Fibroblast of the aortic adventitia (primary cell): ENCODE measurements around the gene GAS7. TPM values are rescaled to one million over a fixed set of nuclear protein-coding genes. Genes with fewer than 3 reads are reported as not detected.

Experiments used
- DNase-seq: peaks from one replicate; pipeline ENCODE4 v3.0.0-alpha.2; 2010; ENCODE audit warnings: low read depth
- H3K4me3 ChIP-seq: 2 replicates; pipeline ENCODE4 v1.5.1; 2011; ENCODE audit warnings: low read depth, mild to moderate bottlenecking, control low read depth, low read length, moderate library complexity
- CTCF ChIP-seq: IDR thresholded peaks from 2 replicates; pipeline ENCODE4 v1.5.1; 2011; ENCODE audit warnings: mild to moderate bottlenecking, low read length, control low read depth, inconsistent platforms; ENCODE audit not compliant: insufficient read depth
- total RNA-seq: library from RNA; depleted of rRNA; stranded (reverse); fragments of >200 nt; gene quantifications from 2 replicates; pipeline ENCODE4 v1.2.3, GENCODE V29; 2012; ENCODE audit warnings: low replicate concordance

The GAS7 gene
- total RNA-seq, 1 donor = 7.0 TPM

GRCh38 chr17:9886141-9886930, 312.1 kb downstream of the GAS7 start:
- no peak for TF ChIP-seq CTCF
- no peak for DNase-seq
- H3K4me3 ChIP-seq = no peak overlapping the region

DNA sequence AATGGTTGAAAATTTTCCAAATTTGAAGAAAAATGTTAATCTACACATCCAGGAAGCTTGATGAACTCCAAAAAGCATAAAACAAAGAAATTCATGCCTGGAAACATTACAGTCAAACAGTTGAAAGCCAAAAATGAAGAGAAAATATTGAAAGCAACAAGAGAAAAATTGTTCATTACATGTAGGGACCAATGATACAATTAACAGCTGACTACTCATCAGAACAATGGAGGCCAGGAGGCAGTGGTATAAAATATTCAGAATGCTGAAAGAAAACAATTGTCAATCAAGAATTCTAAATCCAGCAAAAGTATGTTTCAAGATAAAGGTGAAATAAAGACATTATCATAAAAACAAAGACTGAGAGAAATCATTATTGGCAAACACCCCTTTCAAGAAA, 315.0 kb downstream of the GAS7 start:
- no peak overlapping the region for H3K4me3 ChIP-seq
- TF ChIP-seq CTCF = no peak
- no peak for DNase-seq

- DNase-seq = no peak
- H3K4me3 ChIP-seq = no peak overlapping the region
- TF ChIP-seq CTCF = no peak
Measured at GRCh38 chr17:9880582-9880999, 317.8 kb downstream of the GAS7 start.

DNA sequence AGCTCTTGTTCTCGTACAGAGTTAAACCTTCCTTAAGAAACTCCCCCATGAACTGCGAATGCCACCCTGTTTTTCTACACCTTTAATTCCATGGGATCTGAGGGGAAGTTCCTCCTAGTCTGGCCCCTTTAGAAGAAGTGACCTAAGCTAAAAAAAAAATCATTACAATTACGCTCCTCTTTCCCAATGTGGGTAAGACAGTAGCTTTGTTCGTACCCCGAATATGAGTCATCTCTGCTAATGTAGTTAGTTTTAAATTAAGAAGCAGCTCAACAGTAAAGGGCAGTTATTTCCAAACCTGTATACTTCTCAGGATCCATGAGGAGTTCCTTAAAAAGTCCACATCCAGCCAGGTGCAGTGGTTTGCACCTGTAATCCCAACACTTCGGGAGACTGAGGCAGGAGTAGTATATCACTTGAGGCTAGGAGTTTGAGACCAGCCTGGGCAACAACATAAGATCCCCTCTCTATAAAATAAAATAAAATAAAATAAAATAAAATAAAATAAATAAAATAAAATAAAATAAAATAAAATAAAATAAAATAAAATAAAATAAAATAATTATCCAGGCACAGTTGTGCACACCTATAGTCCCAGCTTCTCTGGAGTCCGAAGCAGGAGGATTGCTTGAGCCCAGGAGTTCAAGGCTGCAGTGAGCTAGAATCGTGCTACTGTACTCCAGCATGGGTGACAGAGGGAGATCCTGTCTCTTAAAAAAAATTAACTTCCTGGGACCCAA, 319.4 kb downstream of the GAS7 start:
- TF ChIP-seq CTCF = no peak
- no peak overlapping the region for H3K4me3 ChIP-seq
- no peak for DNase-seq

DNA sequence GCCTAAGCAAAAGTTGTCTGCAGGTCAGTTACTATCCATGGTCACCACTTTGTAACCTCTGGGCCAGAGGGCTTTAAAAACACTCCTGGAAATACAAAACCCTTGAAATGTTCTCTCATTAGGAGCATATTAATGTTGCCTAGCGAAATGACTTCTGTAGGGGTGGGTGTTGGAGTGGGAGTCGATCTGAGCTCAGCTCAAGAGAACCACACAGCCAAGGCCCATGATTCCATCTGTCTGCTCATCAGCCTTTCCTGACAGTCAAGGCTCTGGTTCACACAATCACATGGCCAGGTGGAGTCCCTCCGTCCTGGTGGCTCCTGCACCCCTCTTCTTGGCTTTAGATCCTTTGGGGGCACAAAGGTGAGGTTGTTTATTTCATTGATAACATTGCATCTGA, 320.1 kb downstream of the GAS7 start:
- TF ChIP-seq CTCF = no peak
- no peak overlapping the region for H3K4me3 ChIP-seq
- no peak for DNase-seq

DNA sequence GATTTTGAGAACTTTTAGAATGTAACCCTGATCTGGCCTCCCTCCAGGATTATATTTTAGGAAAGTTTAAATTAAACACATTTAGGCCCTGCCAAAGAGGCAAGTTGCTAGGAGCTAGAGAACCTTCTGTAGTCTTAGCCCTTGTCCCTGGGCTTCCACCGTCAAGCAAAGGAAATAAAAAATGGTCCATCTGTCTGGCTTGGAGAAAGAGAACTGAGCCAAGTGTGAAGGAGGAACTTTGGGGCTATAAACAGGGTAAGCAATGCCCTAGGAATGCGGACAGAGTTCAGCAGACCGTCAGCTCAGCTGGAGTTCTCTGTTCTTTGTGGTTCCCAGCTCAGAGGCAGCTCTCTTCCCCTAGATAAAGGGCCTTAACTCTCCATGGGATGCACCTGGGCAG, 323.0 kb downstream of the GAS7 start:
- no peak overlapping the region for H3K4me3 ChIP-seq
- DNase-seq = peak; percentile 0
- TF ChIP-seq CTCF = no peak
